ENCODE results near the gene PDGFD.

GRCh38 chr11:103968685-103969084 is 195.3 kb downstream of the PDGFD start:
- TF ChIP-seq POLR2A (IDR thresholded peaks at IDR 0.05) (no peak), CTCF (IDR thresholded peaks at IDR 0.05) (no peak), POLR2AphosphoS5 (IDR thresholded peaks at IDR 0.05; ENCODE audit: insufficient read depth in 1 of 2, low read depth in 1 of 2) (no peak)
